ENCODE measurements around the gene RELN.
"Not testable (repeated sequence)": the region's sequence is repeated elsewhere in the genome, so short reads cannot be mapped to it uniquely, and the experiment has no call there.

GRCh38 chr7:103486873-103487272, 502.6 kb downstream of the RELN start:
- TF ChIP-seq CTCF, POLR2A (IDR thresholded peaks at IDR 0.05): not testable (repeated sequence)
